Stromal cell of bone marrow (primary cell): ENCODE data around the gene BANP.

ENCODE experiments used
- DNase-seq: peaks from one replicate; pipeline ENCODE4 v3.0.0-alpha.2; 2012; ENCODE audit warnings: low read depth

BANP gene

GRCh38 chr16:87951552-87952538 is 611 bp downstream of the BANP start:
- no peak for DNase-seq

GRCh38 chr16:87952751-87953150 is 1.5 kb downstream of the BANP start:
- DNase-seq = no peak

GRCh38 chr16:87953308-87954215 is 2.3 kb downstream of the BANP start:
- DNase-seq = no peak

GRCh38 chr16:87954361-87954760 is 3.1 kb downstream of the BANP start:
- DNase-seq = no peak

GRCh38 chr16:87954826-87955225 is 3.6 kb downstream of the BANP start:
- no peak for DNase-seq

- DNase-seq = no peak
These were observed 4.3 kb downstream of the BANP start for GRCh38 chr16:87955302-87956097.

GRCh38 chr16:87956098-87956364 is 4.8 kb downstream of the BANP start:
- DNase-seq = no peak

GRCh38 chr16:87956365-87957231 is 5.4 kb downstream of the BANP start:
- DNase-seq = no peak

- DNase-seq = no peak
These were observed 6.3 kb downstream of the BANP start for GRCh38 chr16:87957296-87958094.

- DNase-seq = no peak
These were observed 7.4 kb downstream of the BANP start for GRCh38 chr16:87958632-87959031.

GRCh38 chr16:87959391-87959990 is 8.3 kb downstream of the BANP start:
- no peak for DNase-seq

GRCh38 chr16:87960296-87960695 is 9.1 kb downstream of the BANP start:
- DNase-seq = no peak

- DNase-seq = no peak
These were observed 9.6 kb downstream of the BANP start for GRCh38 chr16:87960852-87961251.

- DNase-seq = no peak
These were observed 10.4 kb downstream of the BANP start for GRCh38 chr16:87961623-87962022.

- peak; percentile 75 for DNase-seq
These were observed 12.2 kb downstream of the BANP start for GRCh38 chr16:87963400-87963799.

- DNase-seq = no peak
These were observed 12.9 kb downstream of the BANP start for GRCh38 chr16:87964049-87964659.

- DNase-seq = no peak
These were observed 14.2 kb downstream of the BANP start for GRCh38 chr16:87965417-87965816.

- peak; percentile 89 for DNase-seq
These were observed 14.9 kb downstream of the BANP start for GRCh38 chr16:87966064-87966645.

- no peak for DNase-seq
These were observed 15.5 kb downstream of the BANP start for GRCh38 chr16:87966685-87967185.
